ENCODE data around the gene KCND3.
"Not testable (repeated sequence)": the region's sequence is repeated elsewhere in the genome, so short reads cannot be mapped to it uniquely, and the experiment has no call there.

KCND3 gene

GRCh38 chr1:111811891-111812290 lies 177.6 kb downstream of the KCND3 start:
- H3K4me3 ChIP-seq (ENCODE audit: low read length in 2 of 2) = no peak overlapping the region
- no peaks in the 10 kb centered on the region for H3K4me1 ChIP-seq (ENCODE audit: control insufficient read depth in 2 of 2, insufficient read depth in 2 of 2, low read length in 2 of 2)
- H3K9me3 ChIP-seq (ENCODE audit: control insufficient read depth in 2 of 2, low read length in 2 of 2) = no peaks in the 10 kb centered on the region
- H3K27me3 ChIP-seq (ENCODE audit: control insufficient read depth in 2 of 2, insufficient read depth in 2 of 2, low read length in 2 of 2) = no peaks in the 10 kb centered on the region
- H3K36me3 ChIP-seq (ENCODE audit: control insufficient read depth in 2 of 2, insufficient read depth in 2 of 2, low read length in 2 of 2) = no peaks in the 10 kb centered on the region
- H3K9ac ChIP-seq (ENCODE audit: low read depth in 1 of 2, low read length in 2 of 2) = no peak overlapping the region
- H3K27ac ChIP-seq (ENCODE audit: low read depth in 2 of 2, low read length in 2 of 2) = no peak overlapping the region

DNA sequence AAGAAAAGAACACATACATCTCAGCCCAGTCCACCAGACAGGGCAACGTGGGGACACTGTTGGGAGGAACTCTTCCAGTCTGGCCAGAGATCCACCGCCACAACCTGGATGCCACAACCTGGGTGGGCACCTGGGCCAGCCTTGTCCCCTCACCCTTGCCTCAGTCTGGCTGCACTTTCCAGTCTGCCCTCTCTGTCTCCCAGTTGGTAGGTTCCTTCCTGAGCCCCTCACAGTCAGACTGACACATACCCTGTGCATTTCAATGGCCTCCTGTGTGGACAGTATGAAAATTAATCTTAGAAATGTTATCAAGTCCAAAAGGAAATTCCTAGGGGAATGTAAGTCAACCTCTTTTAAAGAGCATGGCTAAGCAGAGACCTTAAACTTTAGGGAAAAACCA lies 184.2 kb downstream of the KCND3 start:
- Histone ChIP-seq H3K36me3 (ENCODE audit: control insufficient read depth in 2 of 2, insufficient read depth in 2 of 2, low read length in 2 of 2) (no peaks in the 10 kb centered on the region), H3K4me3 (ENCODE audit: low read length in 2 of 2) (no peak overlapping the region), H3K27ac (ENCODE audit: low read depth in 2 of 2, low read length in 2 of 2) (no peak overlapping the region), H3K4me1 (ENCODE audit: control insufficient read depth in 2 of 2, insufficient read depth in 2 of 2, low read length in 2 of 2) (no peaks in the 10 kb centered on the region), H3K9me3 (ENCODE audit: control insufficient read depth in 2 of 2, low read length in 2 of 2) (no peaks in the 10 kb centered on the region), H3K9ac (ENCODE audit: low read depth in 1 of 2, low read length in 2 of 2) (no peak overlapping the region), H3K27me3 (ENCODE audit: control insufficient read depth in 2 of 2, insufficient read depth in 2 of 2, low read length in 2 of 2) (no peaks in the 10 kb centered on the region)

DNA sequence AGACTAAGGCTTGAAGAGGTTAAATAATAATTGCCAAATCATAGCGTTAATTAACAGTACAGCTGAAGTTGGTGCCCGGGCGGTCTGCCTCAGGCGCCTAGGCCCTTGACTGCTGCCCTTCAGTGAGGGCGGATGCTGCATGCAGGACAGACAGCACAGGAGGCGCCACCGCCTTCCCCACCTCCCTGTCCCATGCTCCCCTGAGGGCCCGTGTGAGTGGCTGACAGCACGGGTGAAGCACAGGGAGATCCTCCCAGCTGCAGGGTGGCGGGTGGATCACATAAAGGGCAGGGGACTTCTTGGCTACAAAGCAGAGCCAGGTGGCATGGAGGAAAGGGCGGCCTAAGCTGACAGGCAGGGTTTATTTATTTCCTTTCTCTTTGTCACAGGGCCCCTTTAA lies 184.7 kb downstream of the KCND3 start:
- Histone ChIP-seq H3K36me3 (ENCODE audit: control insufficient read depth in 2 of 2, insufficient read depth in 2 of 2, low read length in 2 of 2) (no peaks in the 10 kb centered on the region), H3K27ac (ENCODE audit: low read depth in 2 of 2, low read length in 2 of 2) (no peak overlapping the region)

GRCh38 chr1:111803951-111804350 lies 185.5 kb downstream of the KCND3 start:
- no peak overlapping the region for H3K27ac ChIP-seq (ENCODE audit: low read depth in 2 of 2, low read length in 2 of 2)
- H3K4me1 ChIP-seq (ENCODE audit: control insufficient read depth in 2 of 2, insufficient read depth in 2 of 2, low read length in 2 of 2) = no peaks in the 10 kb centered on the region
- H3K9me3 ChIP-seq (ENCODE audit: control insufficient read depth in 2 of 2, low read length in 2 of 2) = no peaks in the 10 kb centered on the region
- no peak overlapping the region for H3K9ac ChIP-seq (ENCODE audit: low read depth in 1 of 2, low read length in 2 of 2)
- no peaks in the 10 kb centered on the region for H3K27me3 ChIP-seq (ENCODE audit: control insufficient read depth in 2 of 2, insufficient read depth in 2 of 2, low read length in 2 of 2)
- H3K36me3 ChIP-seq (ENCODE audit: control insufficient read depth in 2 of 2, insufficient read depth in 2 of 2, low read length in 2 of 2) = no peaks in the 10 kb centered on the region
- no peak overlapping the region for H3K4me3 ChIP-seq (ENCODE audit: low read length in 2 of 2)

More for the DNA sequence above, 184.7 kb downstream of the KCND3 start:
- Histone ChIP-seq H3K4me3 (ENCODE audit: low read length in 2 of 2) (no peak overlapping the region), H3K9ac (ENCODE audit: low read depth in 1 of 2, low read length in 2 of 2) (no peak overlapping the region), H3K4me1 (ENCODE audit: control insufficient read depth in 2 of 2, insufficient read depth in 2 of 2, low read length in 2 of 2) (no peaks in the 10 kb centered on the region), H3K27me3 (ENCODE audit: control insufficient read depth in 2 of 2, insufficient read depth in 2 of 2, low read length in 2 of 2) (no peaks in the 10 kb centered on the region), H3K9me3 (ENCODE audit: control insufficient read depth in 2 of 2, low read length in 2 of 2) (no peaks in the 10 kb centered on the region)

GRCh38 chr1:111802984-111803383 lies 186.5 kb downstream of the KCND3 start:
- no peak overlapping the region for H3K4me3 ChIP-seq (ENCODE audit: low read length in 2 of 2)
- no peak overlapping the region for H3K27ac ChIP-seq (ENCODE audit: low read depth in 2 of 2, low read length in 2 of 2)
- no peaks in the 10 kb centered on the region for H3K36me3 ChIP-seq (ENCODE audit: control insufficient read depth in 2 of 2, insufficient read depth in 2 of 2, low read length in 2 of 2)
- H3K9me3 ChIP-seq (ENCODE audit: control insufficient read depth in 2 of 2, low read length in 2 of 2) = no peaks in the 10 kb centered on the region
- H3K4me1 ChIP-seq (ENCODE audit: control insufficient read depth in 2 of 2, insufficient read depth in 2 of 2, low read length in 2 of 2) = no peaks in the 10 kb centered on the region
- no peaks in the 10 kb centered on the region for H3K27me3 ChIP-seq (ENCODE audit: control insufficient read depth in 2 of 2, insufficient read depth in 2 of 2, low read length in 2 of 2)
- no peak overlapping the region for H3K9ac ChIP-seq (ENCODE audit: low read depth in 1 of 2, low read length in 2 of 2)

DNA sequence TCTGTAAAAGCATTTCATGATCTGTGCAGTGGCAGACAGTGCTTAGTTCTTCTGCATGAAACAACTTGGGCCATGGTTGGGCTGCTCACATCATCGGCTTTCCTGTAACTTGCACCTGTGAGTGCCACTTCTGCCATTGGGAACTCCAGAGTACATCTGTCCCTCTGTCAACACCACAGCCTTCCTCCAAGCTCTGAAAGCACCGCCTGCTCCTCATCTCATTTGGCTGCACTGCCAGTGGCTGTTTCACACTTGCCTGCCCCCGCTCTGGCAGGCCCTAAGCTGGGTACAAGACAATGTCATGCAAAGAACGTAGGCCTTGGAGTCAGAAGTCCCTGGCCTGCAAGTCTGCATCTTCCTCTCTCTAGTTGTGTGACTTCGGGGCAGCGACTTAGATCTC lies 187.4 kb downstream of the KCND3 start:
- no peak overlapping the region for H3K9ac ChIP-seq (ENCODE audit: low read depth in 1 of 2, low read length in 2 of 2)
- H3K27ac ChIP-seq (ENCODE audit: low read depth in 2 of 2, low read length in 2 of 2) = no peak overlapping the region
- no peaks in the 10 kb centered on the region for H3K27me3 ChIP-seq (ENCODE audit: control insufficient read depth in 2 of 2, insufficient read depth in 2 of 2, low read length in 2 of 2)
- no peaks in the 10 kb centered on the region for H3K4me1 ChIP-seq (ENCODE audit: control insufficient read depth in 2 of 2, insufficient read depth in 2 of 2, low read length in 2 of 2)
- H3K36me3 ChIP-seq (ENCODE audit: control insufficient read depth in 2 of 2, insufficient read depth in 2 of 2, low read length in 2 of 2) = no peaks in the 10 kb centered on the region
- no peaks in the 10 kb centered on the region for H3K9me3 ChIP-seq (ENCODE audit: control insufficient read depth in 2 of 2, low read length in 2 of 2)
- no peak overlapping the region for H3K4me3 ChIP-seq (ENCODE audit: low read length in 2 of 2)

- H3K36me3 ChIP-seq (ENCODE audit: control insufficient read depth in 2 of 2, insufficient read depth in 2 of 2, low read length in 2 of 2) = no peaks in the 10 kb centered on the region
- H3K9ac ChIP-seq (ENCODE audit: low read depth in 1 of 2, low read length in 2 of 2) = no peak overlapping the region
Observed at GRCh38 chr1:111801071-111801850, 188.2 kb downstream of the KCND3 start.

DNA sequence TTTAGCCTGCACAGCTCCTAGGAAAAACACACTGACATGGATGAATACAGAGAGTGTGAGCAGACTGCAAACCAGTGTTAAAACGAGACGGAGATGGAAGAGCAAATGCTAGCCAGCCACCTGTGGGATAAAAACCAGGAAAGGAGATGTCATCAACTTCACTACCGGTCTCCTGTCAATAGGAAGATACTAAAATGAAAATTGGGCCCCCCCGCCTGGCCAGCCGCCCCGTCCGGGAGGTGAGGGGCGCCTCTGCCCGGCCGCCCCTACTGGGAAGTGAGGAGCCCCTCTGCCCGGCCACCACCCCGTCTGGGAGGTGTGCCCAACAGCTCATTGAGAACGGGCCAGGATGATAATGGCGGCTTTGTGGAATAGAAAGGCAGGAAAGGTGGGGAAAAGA lies 189.7 kb downstream of the KCND3 start:
- not testable (repeated sequence) for H3K9ac ChIP-seq (ENCODE audit: low read depth in 1 of 2, low read length in 2 of 2); H3K4me1 ChIP-seq (ENCODE audit: control insufficient read depth in 2 of 2, insufficient read depth in 2 of 2, low read length in 2 of 2); H3K4me3 ChIP-seq (ENCODE audit: low read length in 2 of 2); H3K9me3 ChIP-seq (ENCODE audit: control insufficient read depth in 2 of 2, low read length in 2 of 2); H3K36me3 ChIP-seq (ENCODE audit: control insufficient read depth in 2 of 2, insufficient read depth in 2 of 2, low read length in 2 of 2); H3K27ac ChIP-seq (ENCODE audit: low read depth in 2 of 2, low read length in 2 of 2); H3K27me3 ChIP-seq (ENCODE audit: control insufficient read depth in 2 of 2, insufficient read depth in 2 of 2, low read length in 2 of 2)

More at GRCh38 chr1:111801071-111801850, 188.2 kb downstream of the KCND3 start:
- H3K4me1 ChIP-seq (ENCODE audit: control insufficient read depth in 2 of 2, insufficient read depth in 2 of 2, low read length in 2 of 2) = no peaks in the 10 kb centered on the region
- H3K4me3 ChIP-seq (ENCODE audit: low read length in 2 of 2) = no peak overlapping the region
- no peaks in the 10 kb centered on the region for H3K27me3 ChIP-seq (ENCODE audit: control insufficient read depth in 2 of 2, insufficient read depth in 2 of 2, low read length in 2 of 2)
- no peak overlapping the region for H3K27ac ChIP-seq (ENCODE audit: low read depth in 2 of 2, low read length in 2 of 2)
- no peaks in the 10 kb centered on the region for H3K9me3 ChIP-seq (ENCODE audit: control insufficient read depth in 2 of 2, low read length in 2 of 2)

- H3K36me3 ChIP-seq (ENCODE audit: control insufficient read depth in 2 of 2, insufficient read depth in 2 of 2, low read length in 2 of 2) = no peaks in the 10 kb centered on the region
- no peak overlapping the region for H3K27ac ChIP-seq (ENCODE audit: low read depth in 2 of 2, low read length in 2 of 2)
- H3K4me1 ChIP-seq (ENCODE audit: control insufficient read depth in 2 of 2, insufficient read depth in 2 of 2, low read length in 2 of 2) = no peaks in the 10 kb centered on the region
- no peaks in the 10 kb centered on the region for H3K27me3 ChIP-seq (ENCODE audit: control insufficient read depth in 2 of 2, insufficient read depth in 2 of 2, low read length in 2 of 2)
- no peak overlapping the region for H3K9ac ChIP-seq (ENCODE audit: low read depth in 1 of 2, low read length in 2 of 2)
- no peak overlapping the region for H3K4me3 ChIP-seq (ENCODE audit: low read length in 2 of 2)
- H3K9me3 ChIP-seq (ENCODE audit: control insufficient read depth in 2 of 2, low read length in 2 of 2) = no peaks in the 10 kb centered on the region
Observed at GRCh38 chr1:111798580-111798979, 190.9 kb downstream of the KCND3 start.

DNA sequence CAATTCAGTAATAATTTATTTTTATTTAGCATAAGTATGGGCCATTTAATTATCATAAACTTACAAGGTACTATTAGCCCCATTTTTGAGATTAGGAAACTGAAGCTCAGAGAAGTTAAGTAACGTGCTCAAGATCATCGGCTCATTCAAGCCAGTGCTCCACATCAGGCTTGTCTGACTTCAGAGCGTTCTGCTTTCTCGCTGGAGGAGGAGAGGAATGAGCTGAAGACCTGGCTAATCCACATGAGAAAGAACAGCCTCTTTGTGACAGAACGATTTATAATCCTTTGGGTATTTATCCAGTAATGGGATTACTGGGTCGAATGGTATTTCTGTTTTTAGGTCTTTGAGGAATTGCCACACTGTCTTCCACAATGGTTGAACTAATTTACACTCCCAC lies 194.1 kb downstream of the KCND3 start:
- Histone ChIP-seq H3K27ac (ENCODE audit: low read depth in 2 of 2, low read length in 2 of 2) (no peak overlapping the region), H3K27me3 (ENCODE audit: control insufficient read depth in 2 of 2, insufficient read depth in 2 of 2, low read length in 2 of 2) (no peaks in the 10 kb centered on the region), H3K4me3 (ENCODE audit: low read length in 2 of 2) (no peak overlapping the region), H3K4me1 (ENCODE audit: control insufficient read depth in 2 of 2, insufficient read depth in 2 of 2, low read length in 2 of 2) (no peaks in the 10 kb centered on the region), H3K36me3 (ENCODE audit: control insufficient read depth in 2 of 2, insufficient read depth in 2 of 2, low read length in 2 of 2) (no peaks in the 10 kb centered on the region), H3K9ac (ENCODE audit: low read depth in 1 of 2, low read length in 2 of 2) (no peak overlapping the region), H3K9me3 (ENCODE audit: control insufficient read depth in 2 of 2, low read length in 2 of 2) (no peaks in the 10 kb centered on the region)
